ENCODE data around the gene IGSF11. TPM values are rescaled to one million over a fixed set of nuclear protein-coding genes. Genes with fewer than 3 reads are reported as not detected.

IGSF11 gene
- total and polyA plus RNA-seq, 10 donors: 0.05 to 1.1 (median 0.31) TPM; not detected in 4

- H3K27ac ChIP-seq: no peak overlapping the region
- no peak for TF ChIP-seq POLR2AphosphoS5 (IDR thresholded peaks at IDR 0.05)
- TF ChIP-seq POLR2A (IDR thresholded peaks at IDR 0.05): no peak
- TF ChIP-seq CTCF (IDR thresholded peaks at IDR 0.05 in 8 of 11, conservative IDR thresholded peaks at IDR 0.05 in 3 of 11): no peak
- H3K4me1 ChIP-seq: no peaks in the 10 kb centered on the region
- 68 to 82% (median 75%) methylated on average over 2 of the region's 2 CpGs for WGBS, 5 donors
- no peaks in the 10 kb centered on the region for H3K27me3 ChIP-seq (replicated peaks in 1 of 7)
- no peaks in the 10 kb centered on the region for H3K36me3 ChIP-seq
- no peak for DNase-seq
- no peak overlapping the region for H3K4me3 ChIP-seq
- intact Hi-C loops (cut with DNase I; ENCODE audit: low total_unique reads): no loop called here
- H3K9me3 ChIP-seq: no peaks in the 10 kb centered on the region
Measured at GRCh38 chr3:118907909-118908308, 126.7 kb downstream of the IGSF11 start.

GRCh38 chr3:118900737-118901525, 133.7 kb downstream of the IGSF11 start:
- H3K27ac ChIP-seq: no peak overlapping the region
- TF ChIP-seq POLR2AphosphoS5 (IDR thresholded peaks at IDR 0.05): no peak
- TF ChIP-seq POLR2A (IDR thresholded peaks at IDR 0.05): no peak
- TF ChIP-seq CTCF (IDR thresholded peaks at IDR 0.05 in 8 of 11, conservative IDR thresholded peaks at IDR 0.05 in 3 of 11): no peak
- no peaks in the 10 kb centered on the region for H3K36me3 ChIP-seq

GRCh38 chr3:118890206-118890605, 144.4 kb downstream of the IGSF11 start:
- no peak overlapping the region for H3K27ac ChIP-seq

More at GRCh38 chr3:118900737-118901525, 133.7 kb downstream of the IGSF11 start:
- peaks cover 0 to 6% (median 0%) of the 10 kb centered on the region in 7 donors for H3K27me3 ChIP-seq (replicated peaks in 1 of 7)
- H3K4me3 ChIP-seq: no peak overlapping the region
- intact Hi-C loops (cut with DNase I; ENCODE audit: low total_unique reads): no loop called here
- no peaks in the 10 kb centered on the region for H3K9me3 ChIP-seq
- no peaks in the 10 kb centered on the region for H3K4me1 ChIP-seq
- no peak for DNase-seq
- WGBS, 5 donors: 59 to 69% (median 65%) methylated on average over 4 of the region's 4 CpGs

More at GRCh38 chr3:118890206-118890605, 144.4 kb downstream of the IGSF11 start:
- no peak for DNase-seq
- H3K9me3 ChIP-seq: no peaks in the 10 kb centered on the region
- WGBS, 5 donors: 65 to 91% (median 77%) methylated on average over 2 of the region's 2 CpGs
- no peak for TF ChIP-seq POLR2AphosphoS5 (IDR thresholded peaks at IDR 0.05)
- no peak for TF ChIP-seq CTCF (IDR thresholded peaks at IDR 0.05 in 8 of 11, conservative IDR thresholded peaks at IDR 0.05 in 3 of 11)
- TF ChIP-seq POLR2A (IDR thresholded peaks at IDR 0.05): no peak
- H3K4me1 ChIP-seq: peaks cover 0 to 1% (median 0%) of the 10 kb centered on the region in 6 donors
- no peak overlapping the region for H3K4me3 ChIP-seq
- no peaks in the 10 kb centered on the region for H3K36me3 ChIP-seq
- H3K27me3 ChIP-seq (replicated peaks in 1 of 7): peaks cover 0 to 33% (median 0%) of the 10 kb centered on the region in 7 donors
- intact Hi-C loops (cut with DNase I; ENCODE audit: low total_unique reads): no loop called here
